NCI-H1417 (cell line): ENCODE results near the gene NPFFR1.

ENCODE experiments used
- DNase-seq, 3 experiments: peaks; one replicate each; lab custom pipeline; 2025; lab: John Stamatoyannopoulos, UW

Gene NPFFR1, protein sequence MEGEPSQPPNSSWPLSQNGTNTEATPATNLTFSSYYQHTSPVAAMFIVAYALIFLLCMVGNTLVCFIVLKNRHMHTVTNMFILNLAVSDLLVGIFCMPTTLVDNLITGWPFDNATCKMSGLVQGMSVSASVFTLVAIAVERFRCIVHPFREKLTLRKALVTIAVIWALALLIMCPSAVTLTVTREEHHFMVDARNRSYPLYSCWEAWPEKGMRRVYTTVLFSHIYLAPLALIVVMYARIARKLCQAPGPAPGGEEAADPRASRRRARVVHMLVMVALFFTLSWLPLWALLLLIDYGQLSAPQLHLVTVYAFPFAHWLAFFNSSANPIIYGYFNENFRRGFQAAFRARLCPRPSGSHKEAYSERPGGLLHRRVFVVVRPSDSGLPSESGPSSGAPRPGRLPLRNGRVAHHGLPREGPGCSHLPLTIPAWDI

DNA sequence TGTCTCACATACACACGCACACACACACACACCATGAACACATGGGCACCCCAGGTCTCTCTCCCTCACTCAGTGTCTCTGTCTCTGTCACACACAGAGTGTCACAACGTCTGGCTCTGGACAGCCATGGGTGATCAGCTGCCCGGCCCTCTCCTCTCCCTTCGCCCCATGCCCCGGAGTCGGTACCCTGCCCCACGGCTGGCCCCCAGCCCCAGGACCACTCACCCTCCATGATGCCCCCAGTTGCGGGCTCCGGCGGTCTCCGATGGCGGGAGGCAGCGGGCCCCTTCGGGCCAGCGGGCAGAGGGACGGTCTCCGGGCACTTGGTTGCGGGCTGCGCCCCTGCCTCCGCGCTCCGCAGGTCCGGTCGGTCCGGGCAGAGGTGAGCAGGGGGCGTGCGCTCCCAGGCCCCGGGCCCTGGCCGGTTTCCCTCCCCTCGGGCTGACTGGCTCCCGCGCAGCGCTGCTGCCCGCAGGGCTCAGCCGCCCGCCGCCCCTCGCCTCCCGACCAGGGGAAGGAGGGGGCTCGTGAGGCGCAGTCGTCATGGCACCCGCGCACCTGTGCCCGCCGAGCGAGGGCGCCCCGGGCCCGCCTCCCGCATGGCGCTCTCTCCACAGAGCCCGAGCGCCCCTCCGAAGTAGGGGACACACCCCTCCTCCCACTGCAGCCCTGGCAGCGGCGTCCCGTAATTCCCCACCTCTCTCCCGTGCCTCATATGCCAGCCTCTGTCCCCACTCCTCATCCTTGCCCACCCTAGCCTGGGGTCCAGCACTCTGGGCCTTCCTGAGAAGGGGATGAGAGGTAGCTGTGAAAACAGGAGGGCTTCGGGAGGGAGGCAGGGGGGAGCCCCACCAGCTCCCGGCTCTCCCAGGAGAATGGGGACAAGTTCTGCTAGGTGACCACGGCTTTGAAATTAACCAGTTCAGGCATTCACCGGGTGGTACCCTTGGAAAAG lies at the start of gene NPFFR1:
TSS of gene NPFFR1 (minus strand) at position 560 of the 955 bp plus-strand sequence. CDS start at position 232, 328 bp downstream.
- DNase-seq: peak in 2 of 3 experiments; percentile 43 to 53

DNA sequence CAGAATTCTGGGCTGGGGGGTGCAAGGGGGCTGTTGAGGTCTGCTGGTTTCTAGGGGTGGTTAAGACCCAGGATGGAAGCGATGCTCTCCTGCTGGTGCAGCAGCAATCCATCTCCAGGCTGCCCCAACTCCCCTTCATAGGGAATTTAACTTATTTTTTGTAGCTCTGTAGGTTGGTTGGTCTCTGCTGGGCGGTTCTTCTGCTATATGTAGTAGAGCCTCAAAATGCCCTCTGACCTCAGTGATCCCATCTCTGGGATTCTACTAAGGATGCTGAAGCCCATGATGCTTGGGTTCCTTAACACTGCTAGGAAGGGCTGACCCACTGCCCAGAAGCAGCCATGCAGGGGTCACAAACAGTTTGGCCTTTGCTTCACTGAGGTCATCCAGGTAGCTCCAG lies 49.5 kb upstream of the NPFFR1 start:
- no peak for DNase-seq

DNA sequence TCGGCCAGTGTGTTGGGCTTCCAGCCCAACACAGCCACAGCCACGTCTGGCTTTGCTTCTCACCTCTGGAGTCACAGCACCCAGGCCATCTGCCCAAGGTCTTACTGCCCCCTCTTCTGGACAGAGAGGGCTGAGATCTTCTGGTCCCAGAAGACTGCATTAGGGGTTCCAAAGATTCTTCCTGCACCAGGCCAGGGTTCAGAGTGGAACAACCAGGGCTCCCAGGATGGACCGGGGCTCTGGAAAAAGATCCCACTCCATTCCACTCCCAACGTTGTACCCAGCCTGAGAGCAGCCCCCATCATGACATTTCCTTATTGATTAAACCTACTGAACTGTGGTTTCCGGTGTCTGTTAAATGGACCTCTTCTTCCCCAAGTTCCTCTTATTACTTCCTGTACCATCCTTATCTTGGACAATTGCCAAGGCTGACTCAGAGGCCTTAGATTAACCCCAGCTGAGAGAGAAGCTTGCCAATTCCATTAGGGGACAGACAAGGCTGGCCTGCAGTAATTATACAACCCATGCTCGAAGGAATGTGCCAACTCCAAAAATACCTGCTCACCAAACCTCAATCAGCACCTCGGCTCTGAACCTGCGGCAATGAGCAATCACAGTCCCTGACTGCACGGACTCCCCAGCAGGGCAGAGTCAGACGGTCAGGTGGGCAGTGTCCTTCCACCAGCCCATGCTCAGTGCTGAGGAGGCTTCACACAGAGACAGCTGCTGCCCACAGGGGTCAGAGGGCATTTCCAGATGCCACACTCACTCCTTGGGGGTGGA lies 47.9 kb upstream of the NPFFR1 start:
- peak in 2 of 3 experiments; percentile 16 to 64 for DNase-seq

DNA sequence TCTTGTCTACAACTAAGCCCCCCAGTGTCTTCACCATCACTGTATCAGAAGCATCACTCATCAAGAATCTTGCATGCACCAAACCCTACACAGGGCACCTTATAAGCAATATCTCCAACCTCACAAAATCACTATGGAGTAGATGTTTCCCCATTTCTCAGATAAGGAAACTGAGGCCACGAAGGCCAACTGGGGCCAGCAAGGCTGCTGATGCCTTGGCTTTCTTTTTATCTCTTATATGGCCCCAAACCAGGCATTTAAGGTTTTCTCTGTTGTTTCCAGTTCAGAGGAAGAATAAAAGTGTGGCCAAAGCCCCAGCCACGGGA lies 47.3 kb upstream of the NPFFR1 start:
- no peak for DNase-seq

DNA sequence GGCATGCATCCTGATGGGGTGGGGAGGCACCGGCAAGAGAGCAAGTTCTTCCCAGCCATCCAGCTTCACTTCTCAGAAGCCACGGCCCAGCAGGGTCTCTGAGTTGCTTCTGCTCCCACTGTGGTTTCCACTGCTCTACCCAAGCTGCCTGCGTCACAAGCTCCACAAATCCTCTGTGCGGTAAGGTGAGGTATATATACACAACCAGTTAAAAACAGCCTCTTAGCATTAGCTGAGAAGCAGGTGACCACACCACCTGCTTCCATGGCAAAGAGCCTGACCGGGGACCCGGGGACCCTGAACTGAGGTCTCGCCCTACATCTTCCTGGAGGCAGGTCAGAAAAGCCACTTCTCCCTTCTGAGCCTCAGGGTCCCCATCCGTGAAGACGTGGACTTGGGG lies 46.9 kb upstream of the NPFFR1 start:
- DNase-seq: no peak

DNA sequence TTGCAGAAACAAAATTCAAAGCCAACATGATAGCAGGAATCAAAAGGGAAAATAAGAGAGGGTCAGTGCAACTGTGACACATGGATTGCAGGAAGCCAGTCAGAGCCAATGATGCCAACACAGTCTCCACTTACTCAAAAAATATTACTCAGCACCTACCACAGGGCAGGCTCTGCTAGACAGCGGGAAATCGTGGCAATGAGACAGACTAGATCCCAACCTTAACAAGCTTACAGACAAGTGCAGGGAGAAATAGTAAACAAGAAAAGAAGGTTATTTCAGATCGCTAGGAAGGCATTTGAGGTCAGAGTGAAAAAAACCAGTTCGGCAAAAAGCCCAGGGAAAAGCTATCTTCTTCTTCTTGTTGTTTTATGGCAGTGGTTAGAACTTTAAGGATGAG lies 45.2 kb upstream of the NPFFR1 start:
- no peak for DNase-seq

DNA sequence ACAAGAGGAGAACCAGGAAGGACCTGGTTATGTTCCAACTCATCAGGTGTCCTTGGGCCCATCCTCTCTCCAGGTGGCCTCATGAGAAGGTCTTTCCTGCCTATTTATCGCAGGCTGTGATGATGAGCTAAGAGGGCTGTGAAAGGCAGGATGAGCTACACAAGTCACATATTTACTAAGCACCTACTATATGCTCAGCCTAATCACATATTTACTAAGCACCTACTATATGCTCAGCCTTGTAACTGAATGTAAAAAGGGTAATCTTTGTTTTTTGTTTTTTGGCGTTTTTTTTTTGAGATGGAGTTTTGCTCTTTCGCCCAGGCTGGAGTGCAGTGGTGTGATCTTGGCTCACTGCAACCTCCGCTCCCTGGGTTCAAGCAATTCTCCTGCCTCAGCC lies 44.2 kb upstream of the NPFFR1 start:
- no peak for DNase-seq

DNA sequence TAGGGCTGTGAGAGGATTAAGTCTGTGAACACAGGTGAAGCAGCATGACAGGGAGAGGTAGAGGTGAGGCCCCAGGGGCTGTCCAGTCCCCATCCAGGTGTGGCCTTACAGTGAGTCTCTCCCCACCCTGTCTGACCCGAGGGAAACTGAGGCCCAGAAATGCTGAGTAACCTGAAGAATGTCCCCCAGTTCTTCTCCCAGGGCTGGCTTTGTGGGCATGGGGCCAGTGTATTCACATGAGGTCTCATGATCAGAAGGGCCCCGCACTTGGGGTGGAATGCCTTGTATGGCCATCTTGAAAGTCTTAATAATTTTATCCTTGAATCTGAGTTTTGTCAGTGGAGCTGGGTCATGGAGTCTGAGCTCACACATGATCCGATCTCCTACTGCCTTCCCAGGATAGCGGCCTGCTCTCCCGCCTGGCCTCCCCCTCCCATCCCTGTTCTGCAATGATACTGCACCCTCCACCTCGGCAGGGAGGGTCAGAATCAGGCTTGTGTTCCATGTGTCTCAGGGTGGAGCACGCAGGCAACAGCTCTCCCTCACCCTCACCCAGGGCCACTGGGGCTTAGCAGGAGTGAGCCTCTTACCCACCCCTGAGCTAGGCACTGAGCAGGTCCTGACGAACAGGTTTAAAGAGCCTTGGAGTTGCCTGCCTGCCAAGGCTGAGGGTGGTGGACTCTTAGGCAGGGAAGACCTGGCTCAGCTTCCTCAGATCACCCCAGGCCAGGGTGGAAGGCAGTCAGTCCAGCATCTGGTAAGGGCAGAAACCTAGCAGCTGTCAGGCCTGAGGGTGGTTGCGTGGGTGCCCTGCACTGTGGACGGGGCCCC lies 41.4 kb upstream of the NPFFR1 start:
- DNase-seq: no peak

DNA sequence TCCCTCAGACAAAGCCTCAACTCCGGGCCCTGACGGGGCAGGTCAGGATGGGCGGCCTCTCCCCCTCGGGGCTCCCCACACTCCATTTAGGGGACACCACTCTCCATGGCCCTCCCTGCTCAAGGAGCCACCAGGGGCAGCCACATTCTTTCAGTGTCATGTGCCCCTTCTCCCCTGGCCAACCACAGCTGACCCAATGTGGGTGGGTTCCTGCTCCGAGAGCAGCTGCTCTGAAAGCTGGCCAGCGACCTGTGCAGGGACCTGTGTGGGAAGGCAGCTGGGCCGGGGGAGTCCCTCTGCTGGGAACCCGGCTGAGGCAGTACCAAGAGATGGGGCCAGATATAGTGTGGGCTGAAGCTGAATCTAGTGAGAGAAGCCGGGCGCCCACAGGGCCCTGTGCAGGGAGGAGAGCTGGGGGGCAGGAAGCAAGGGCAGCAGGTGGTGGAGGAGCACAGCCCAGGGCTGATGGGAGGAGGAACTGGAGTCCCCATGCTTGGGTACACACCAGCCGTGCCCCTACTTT lies 40.6 kb upstream of the NPFFR1 start:
- no peak for DNase-seq

DNA sequence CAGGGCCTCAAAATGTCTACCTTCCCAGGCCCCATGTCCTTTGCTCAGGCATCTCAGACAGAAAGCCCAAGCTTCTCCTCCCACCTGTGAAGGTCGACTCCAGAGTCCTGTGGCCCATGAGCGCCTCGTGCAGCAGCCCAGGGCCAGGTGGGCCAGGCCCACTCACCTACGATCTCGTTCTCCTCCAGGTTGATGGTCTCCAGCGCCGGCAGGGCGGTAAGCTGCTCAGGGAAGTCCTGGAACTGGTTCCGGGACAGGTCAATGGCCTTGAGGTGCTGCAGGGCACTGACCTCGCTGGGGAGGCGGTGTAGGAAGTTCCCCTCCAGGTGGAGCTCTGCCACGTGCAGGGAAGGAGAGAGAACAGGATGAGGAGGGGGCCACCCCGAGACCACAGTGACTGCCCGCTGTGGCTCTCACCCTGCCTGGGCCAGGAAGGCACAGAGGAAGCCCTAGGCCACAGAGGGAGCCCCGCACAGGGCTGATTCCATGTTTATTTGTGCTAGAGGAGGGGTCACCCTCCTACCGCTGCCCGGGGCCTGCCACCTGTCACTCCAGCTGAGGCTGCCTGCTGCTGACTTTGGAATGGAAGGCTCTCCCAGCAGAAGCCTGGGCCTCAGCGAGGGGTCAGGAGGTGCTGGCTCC lies 40.0 kb upstream of the NPFFR1 start:
- DNase-seq: peak in 1 of 3 experiments; percentile 39

DNA sequence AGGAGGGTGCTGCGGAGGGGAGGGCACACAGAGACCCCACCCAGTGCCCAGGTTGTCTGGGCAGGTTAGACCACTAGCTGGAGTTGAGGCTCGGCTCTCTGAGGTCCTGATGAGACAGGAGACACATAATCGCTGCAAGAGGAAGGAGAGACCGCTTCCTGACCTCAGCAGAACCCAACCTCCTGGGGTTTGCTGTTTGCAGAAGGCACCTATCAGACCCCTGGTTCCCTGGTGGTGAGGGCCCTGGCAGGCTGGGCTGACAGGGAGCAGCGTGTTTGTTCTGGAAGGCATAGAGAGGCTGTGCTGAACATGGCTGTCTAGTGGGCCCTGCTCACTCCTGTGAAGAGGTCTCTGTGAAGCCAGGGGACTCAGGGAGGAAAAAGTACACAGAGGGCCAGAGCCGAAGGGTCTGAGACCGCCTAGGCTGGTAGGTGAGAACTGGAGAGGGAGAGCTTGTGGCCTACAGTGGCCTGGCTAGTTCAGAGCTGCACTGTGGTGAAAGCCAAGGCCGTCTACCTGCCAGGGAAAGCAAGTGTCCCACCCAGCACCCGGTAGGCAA lies 39.4 kb upstream of the NPFFR1 start:
- DNase-seq: peak in 1 of 3 experiments; percentile 24

DNA sequence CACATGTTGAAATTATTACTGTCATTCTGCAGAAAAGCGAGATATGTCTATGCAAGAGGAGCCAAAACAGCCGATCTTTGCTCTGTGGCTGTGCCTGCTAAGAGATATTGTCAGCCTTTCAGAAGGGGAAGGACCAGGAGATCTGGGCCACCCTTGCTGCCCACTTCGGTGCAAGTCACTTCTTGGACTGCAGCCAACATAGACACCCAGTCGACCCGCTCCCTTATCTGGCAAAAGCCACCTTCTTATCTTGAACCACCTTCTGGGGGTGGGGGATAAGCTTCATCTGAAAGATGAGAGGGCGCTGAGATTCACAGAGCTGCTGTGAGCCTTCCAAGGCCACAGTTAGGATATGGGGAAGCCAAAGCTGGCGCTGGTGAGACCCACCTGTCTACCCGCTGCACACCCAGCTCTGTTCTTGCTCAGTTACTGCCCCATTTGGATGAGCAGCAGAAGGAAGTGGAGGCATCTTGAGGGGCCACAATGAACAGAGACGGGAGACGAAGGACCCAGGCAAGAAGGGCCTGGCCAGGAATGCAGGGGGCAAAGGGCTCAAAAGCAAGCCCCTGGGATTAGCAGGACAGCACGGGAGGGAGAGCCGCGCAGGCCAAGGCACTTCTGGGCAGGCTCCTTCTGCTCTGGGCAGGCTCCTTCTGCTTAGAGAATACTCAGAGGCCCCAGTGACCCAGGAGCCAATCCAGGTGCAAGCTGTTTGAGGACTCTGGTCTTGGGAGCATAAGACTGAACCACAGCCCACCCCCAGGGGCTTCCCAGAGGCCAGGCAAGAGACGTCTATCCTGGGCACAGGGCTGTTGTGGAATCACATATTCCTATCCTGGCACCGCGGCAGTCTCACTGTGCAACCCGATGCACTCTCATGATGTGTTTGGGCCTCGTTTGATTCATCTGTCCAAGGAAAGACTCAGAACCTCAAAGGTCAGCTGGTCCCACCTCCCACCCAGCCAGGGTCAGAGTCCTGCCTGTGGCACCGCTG lies 38.4 kb upstream of the NPFFR1 start:
- no peak for DNase-seq

DNA sequence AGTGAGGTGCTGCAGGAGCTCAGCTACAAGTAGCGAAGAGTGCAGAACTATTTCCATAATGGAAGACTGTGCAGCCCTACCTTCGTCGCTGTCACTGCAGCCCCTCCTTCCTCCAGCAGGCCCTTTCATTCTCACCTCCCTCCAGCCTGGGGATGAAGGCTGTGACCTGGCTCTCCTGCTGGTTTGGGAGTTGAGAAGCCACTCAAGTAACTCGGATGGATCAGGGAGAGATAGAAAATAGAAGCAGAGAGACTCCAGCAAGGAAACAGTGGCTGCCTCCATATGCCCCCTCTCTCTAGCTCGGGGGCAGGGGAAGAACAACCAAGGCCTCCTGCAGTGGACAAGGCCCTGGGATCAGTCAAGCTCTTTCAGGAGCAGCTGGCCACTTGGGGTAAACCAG lies 37.4 kb upstream of the NPFFR1 start:
- DNase-seq: no peak

DNA sequence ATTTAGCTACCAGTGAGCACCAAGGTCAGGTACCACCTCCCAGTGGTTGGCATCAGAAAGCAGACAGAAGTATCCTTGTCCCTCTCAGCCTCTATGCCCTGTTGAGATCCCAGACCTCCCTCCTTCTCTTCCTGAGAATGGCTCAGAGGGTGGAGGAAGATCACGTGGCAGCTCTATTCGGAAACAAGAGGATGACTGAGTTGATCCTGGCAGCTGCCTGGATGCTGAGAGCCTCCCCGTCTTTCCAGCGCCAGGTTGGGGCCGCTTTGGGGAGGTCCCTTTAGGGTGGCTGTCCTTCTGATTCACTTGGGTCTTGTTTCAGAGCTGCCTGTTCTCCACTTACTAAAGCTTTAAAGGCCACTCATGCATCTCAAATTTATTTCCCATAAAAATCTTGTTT lies 36.9 kb upstream of the NPFFR1 start:
- DNase-seq: peak in 1 of 3 experiments; percentile 19

DNA sequence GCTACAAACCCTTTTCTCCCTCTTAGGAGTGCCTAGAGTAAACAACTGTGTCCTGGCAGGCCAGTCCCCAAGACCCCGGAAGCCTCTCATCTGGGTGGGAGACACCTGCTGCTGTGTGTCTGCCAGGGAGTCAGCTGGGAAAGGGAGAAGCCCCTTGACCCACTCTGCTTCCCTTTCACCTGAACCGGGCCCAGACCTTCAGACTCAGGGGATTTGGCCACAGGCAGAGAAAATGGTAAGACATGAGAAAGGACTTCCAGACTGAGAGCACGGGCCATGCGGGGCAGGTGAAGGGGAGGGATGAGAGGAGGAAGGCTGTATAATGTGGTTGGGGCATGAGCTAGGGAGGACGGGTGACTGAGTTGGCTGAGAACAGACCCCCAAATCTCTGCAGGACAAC lies 36.0 kb upstream of the NPFFR1 start:
- DNase-seq: no peak

DNA sequence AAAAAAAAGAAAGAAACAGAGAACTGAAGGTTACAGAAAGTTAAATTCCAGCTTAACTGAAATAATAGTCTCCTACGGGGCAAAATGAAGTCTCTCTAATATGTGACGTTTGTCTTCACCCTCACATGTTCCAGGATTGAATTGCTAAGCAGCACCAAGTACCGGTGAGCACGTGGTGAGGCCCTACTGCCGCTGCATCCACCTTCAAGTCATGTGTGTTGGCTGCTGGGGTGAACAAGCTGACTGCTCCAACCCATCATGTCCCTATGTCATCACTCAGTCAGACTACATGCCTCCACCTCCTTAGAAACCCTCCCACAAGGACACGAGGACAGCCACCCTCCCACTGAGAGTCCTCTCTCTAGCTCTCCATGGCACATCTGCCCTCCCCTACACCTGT lies 35.4 kb upstream of the NPFFR1 start:
- DNase-seq: peak in 2 of 3 experiments; percentile 3 to 50

DNA sequence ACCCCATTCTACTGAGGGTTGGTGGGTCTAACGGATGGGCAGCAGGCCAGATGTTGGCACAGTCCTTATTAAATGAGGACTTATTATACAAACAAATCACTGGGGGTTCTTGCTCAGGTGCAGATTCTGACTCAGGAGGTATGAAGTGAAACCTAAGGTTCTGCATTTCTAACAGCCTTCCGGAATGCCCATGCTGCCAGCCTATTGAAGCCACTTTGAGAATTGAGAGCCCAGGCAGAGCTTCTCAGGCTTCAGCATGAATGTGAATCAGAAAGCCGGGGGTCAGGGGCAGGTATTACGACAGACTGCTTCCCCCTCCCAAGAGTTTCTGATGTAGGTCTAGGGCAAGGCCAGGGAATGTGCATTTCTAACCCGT lies 34.1 kb upstream of the NPFFR1 start:
- no peak for DNase-seq

DNA sequence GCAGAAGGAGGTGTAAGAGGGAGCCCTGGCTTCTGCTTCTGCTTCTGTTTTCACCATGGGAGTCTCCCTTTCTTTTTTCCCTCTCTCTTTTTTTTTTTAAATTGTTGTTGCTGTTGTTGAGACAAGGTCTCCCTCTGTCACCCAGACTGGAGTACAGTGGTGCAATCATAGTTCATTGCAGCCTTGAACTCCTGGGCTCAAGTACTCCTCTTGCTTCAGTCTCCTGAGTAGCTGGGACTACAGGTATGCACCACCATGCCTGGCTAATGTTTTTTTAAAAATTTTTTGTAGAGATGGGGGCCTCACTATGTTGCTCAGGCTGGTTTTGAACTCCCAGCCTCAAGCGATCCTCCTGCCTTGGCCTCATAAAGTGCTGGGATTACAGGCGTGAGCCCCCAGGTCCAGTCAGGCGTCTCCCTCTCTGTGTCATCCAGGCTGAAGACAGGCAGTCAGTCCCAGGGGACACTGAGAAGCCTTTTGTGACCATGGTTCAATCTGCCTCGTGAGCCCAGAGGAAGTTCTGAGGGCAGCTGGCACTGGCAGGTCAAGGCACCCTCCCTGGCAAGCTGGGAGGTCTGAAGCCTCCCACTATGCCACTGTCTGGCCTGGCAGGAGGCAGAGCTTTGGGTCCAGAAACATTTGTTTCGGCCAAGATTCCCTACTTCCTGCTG lies 33.6 kb upstream of the NPFFR1 start:
- DNase-seq: no peak
